ENCODE measurements around the gene COX8C. TPM values are rescaled to one million over a fixed set of nuclear protein-coding genes. Genes with fewer than 3 reads are reported as not detected.

Gene COX8C
- total and polyA plus RNA-seq, 4 donors = not detected

GRCh38 chr14:93379831-93380230 lies 32.8 kb downstream of the COX8C start:
- Histone ChIP-seq H3K27me3 (ENCODE audit: control insufficient read depth in 4 of 4, insufficient read depth in 4 of 4, low read length in 3 of 4) (peaks cover 0 to 8% (median 0%) of the 10 kb centered on the region in 4 donors), H3K27ac (ENCODE audit: low read depth in 1 of 2, low read length in 2 of 2) (no peak overlapping the region), H3K4me3 (ENCODE audit: low read depth in 1 of 3, low read length in 3 of 3) (no peak overlapping the region), H3K36me3 (ENCODE audit: control insufficient read depth in 4 of 4, insufficient read depth in 3 of 4, low read depth in 1 of 4, low read length in 3 of 4) (no peaks in the 10 kb centered on the region), H3K4me1 (ENCODE audit: control insufficient read depth in 4 of 4, insufficient read depth in 4 of 4, low read length in 3 of 4) (no peaks in the 10 kb centered on the region), H3K9me3 (ENCODE audit: control insufficient read depth in 4 of 4, low read length in 3 of 4) (no peaks in the 10 kb centered on the region), H3K9ac (ENCODE audit: low read depth in 1 of 2, low read length in 2 of 2) (no peak overlapping the region)
- no peak for TF ChIP-seq YY1 (IDR thresholded peaks at IDR 0.05)
- no peak for TF ChIP-seq HNF4A (conservative IDR thresholded peaks at IDR 0.05)
- TF ChIP-seq ATF3 (IDR thresholded peaks at IDR 0.05) = no peak
- no peak for TF ChIP-seq SP1 (IDR thresholded peaks at IDR 0.05)
- no peak for TF ChIP-seq FOXA2 (IDR thresholded peaks at IDR 0.05)
- no peak for TF ChIP-seq EGR1 (IDR thresholded peaks at IDR 0.05; ENCODE audit: low read depth in 2 of 2)
- no peak for TF ChIP-seq ZBTB33 (IDR thresholded peaks at IDR 0.05)
- no peak for TF ChIP-seq TAF1 (conservative IDR thresholded peaks at IDR 0.05)
- TF ChIP-seq REST (IDR thresholded peaks at IDR 0.05) = no peak
- 43% methylated on average over 1 of the region's 1 CpG for WGBS
- no peak for DNase-seq (ENCODE audit: low spot score)

- no peaks in the 10 kb centered on the region for H3K9me3 ChIP-seq (ENCODE audit: control insufficient read depth in 4 of 4, low read length in 3 of 4)
- H3K9ac ChIP-seq (ENCODE audit: low read depth in 1 of 2, low read length in 2 of 2) = no peak overlapping the region
- no peak overlapping the region for H3K27ac ChIP-seq (ENCODE audit: low read depth in 1 of 2, low read length in 2 of 2)
- TF ChIP-seq REST (IDR thresholded peaks at IDR 0.05) (no peak), HNF4G (IDR thresholded peaks at IDR 0.05) (no peak), RXRA (IDR thresholded peaks at IDR 0.05) (no peak), ATF3 (IDR thresholded peaks at IDR 0.05) (no peak), ZBTB33 (IDR thresholded peaks at IDR 0.05) (no peak), NR2F2 (IDR thresholded peaks at IDR 0.05) (no peak), EGR1 (IDR thresholded peaks at IDR 0.05; ENCODE audit: low read depth in 2 of 2) (no peak), FOXA1 (IDR thresholded peaks at IDR 0.05) (no peak), CTCF (IDR thresholded peaks at IDR 0.05; ENCODE audit: low read depth, low read length, missing input control) (no peak), FOXA2 (IDR thresholded peaks at IDR 0.05) (no peak), JUND (IDR thresholded peaks at IDR 0.05) (no peak), SP1 (IDR thresholded peaks at IDR 0.05) (no peak), GABPA (IDR thresholded peaks at IDR 0.05 in 1 of 2, conservative IDR thresholded peaks at IDR 0.05 in 1 of 2) (no peak), RAD21 (IDR thresholded peaks at IDR 0.05) (no peak), TAF1 (conservative IDR thresholded peaks at IDR 0.05) (no peak), YY1 (IDR thresholded peaks at IDR 0.05) (no peak), HNF4A (conservative IDR thresholded peaks at IDR 0.05) (no peak), MAX (IDR thresholded peaks at IDR 0.05) (no peak)
- H3K27me3 ChIP-seq (ENCODE audit: control insufficient read depth in 4 of 4, insufficient read depth in 4 of 4, low read length in 3 of 4) = peaks cover 0 to 8% (median 0%) of the 10 kb centered on the region in 4 donors
- no peaks in the 10 kb centered on the region for H3K36me3 ChIP-seq (ENCODE audit: control insufficient read depth in 4 of 4, insufficient read depth in 3 of 4, low read depth in 1 of 4, low read length in 3 of 4)
- 77% methylated on average over 1 of the region's 1 CpG for WGBS
- H3K4me3 ChIP-seq (ENCODE audit: low read depth in 1 of 3, low read length in 3 of 3) = no peak overlapping the region
- H3K4me1 ChIP-seq (ENCODE audit: control insufficient read depth in 4 of 4, insufficient read depth in 4 of 4, low read length in 3 of 4) = no peaks in the 10 kb centered on the region
- no peak for DNase-seq (ENCODE audit: low spot score)
Observed at GRCh38 chr14:93381644-93382043, 34.7 kb downstream of the COX8C start.

All from liver (tissue), 9 donors.